HepG2 (cell line): ENCODE results near the gene CCDC57. TPM values are rescaled to one million over a fixed set of nuclear protein-coding genes. Genes with fewer than 3 reads are reported as not detected.

Source experiments
- ATAC-seq: fragments of 200-7000 bp; cut with Tn5 transposase; 3 replicates; pipeline ENCODE4 v1.9.1; 2020; ENCODE audit warnings: mild to moderate bottlenecking, moderate library complexity
- BruUV-seq: library from RNA; stranded (reverse); fragments of 400-500 nt; replicated peaks from 2 replicates; lab custom pipeline; 2021; lab: Mats Ljungman, UMichigan
- CTCF ChIA-PET: fragments of 300-600 bp; formaldehyde crosslinking; extraction: SDS; loops from one replicate; lab custom pipeline; 2021; ENCODE audit warnings: low total read pairs, inconsistent platforms, low intra/inter-chr PET ratio; lab: Yijun Ruan, JAX
- POLR2A ChIA-PET: fragments of 350-600 bp; sonication (Branson Sonifier 250); formaldehyde crosslinking; loops from one replicate; lab custom pipeline; 2020; ENCODE audit warnings: antibody characterized with exemption, inconsistent platforms; lab: Yijun Ruan, JAX
- DNase-seq: peaks from one replicate; pipeline ENCODE4 v3.0.0-alpha.2; 2015; ENCODE audit warnings: low spot score
- FAIRE-seq: peaks from 3 replicates; lab custom pipeline; 2011; peaks lifted over from hg19 to GRCh38; lab: Jason Lieb, UNC
- H2AFZ ChIP-seq: one replicate; pipeline ENCODE4 v1.6.1; 2011; ENCODE audit warnings: low read length, inconsistent platforms
- H3K27ac ChIP-seq: fragments of 300-600 bp; 3 replicates; pipeline ENCODE4 v1.8.0; 2011; ENCODE audit warnings: mixed run types, mild to moderate bottlenecking, mixed read lengths, low read length, inconsistent platforms; ENCODE audit not compliant: insufficient read depth; ENCODE audit errors: extremely low read length
- H3K27me3 ChIP-seq, 2 experiments: fragments of 200-600 bp in 1 of 2; 2 replicates in 1 of 2; 3 replicates in 1 of 2; pipeline versions ENCODE4 v1.6.0 to v1.8.0; 2011; ENCODE audit warnings: low read length in 2 of 2, mild to moderate bottlenecking in 2 of 2, moderate library complexity in 2 of 2, inconsistent platforms in 1 of 2; ENCODE audit not compliant: insufficient read depth in 2 of 2, control insufficient read depth in 1 of 2
- H3K36me3 ChIP-seq, 2 experiments: fragments of 200-600 bp in 1 of 2; replicated peaks in 1 of 2; 2 replicates in 1 of 2; 3 replicates in 1 of 2; pipeline versions ENCODE4 v1.5.1 to v1.8.0; 2011; ENCODE audit warnings: low read length in 2 of 2, inconsistent platforms in 1 of 2; ENCODE audit not compliant: insufficient read depth in 2 of 2, control insufficient read depth in 1 of 2
- H3K4me1 ChIP-seq: 2 replicates; pipeline ENCODE4 v1.5.1; 2012; ENCODE audit warnings: low read length, inconsistent platforms; ENCODE audit not compliant: insufficient read depth
- H3K4me2 ChIP-seq: 2 replicates; pipeline ENCODE4 v1.6.0; 2011; ENCODE audit warnings: low read depth, low read length, inconsistent platforms
- H3K4me3 ChIP-seq, 3 experiments: fragments of 200-600 bp in 1 of 3; sonication (generic), shearing (Covaris generic) in 1 of 3; replicated peaks in 1 of 3; 2 replicates each; pipeline ENCODE4 v1.5.1; 2011 to 2016; ENCODE audit warnings: low read length in 3 of 3, inconsistent platforms in 2 of 3, low read depth in 2 of 3, mild to moderate bottlenecking in 2 of 3, control low read depth in 1 of 3, mixed read lengths in 1 of 3; ENCODE audit not compliant: insufficient read depth in 1 of 3
- H3K79me2 ChIP-seq: one replicate; pipeline ENCODE4 v1.6.1; 2011; ENCODE audit warnings: low read length, inconsistent platforms; ENCODE audit not compliant: insufficient read depth
- H3K9ac ChIP-seq: 2 replicates; pipeline ENCODE4 v1.6.0; 2011; ENCODE audit warnings: mild to moderate bottlenecking, low read depth, low read length, inconsistent platforms; ENCODE audit not compliant: insufficient read depth
- H3K9me3 ChIP-seq: 2 replicates; pipeline ENCODE4 v1.5.1; 2012; ENCODE audit warnings: mild to moderate bottlenecking, low read length
- H4K20me1 ChIP-seq: 2 replicates; pipeline ENCODE4 v1.6.0; 2011; ENCODE audit warnings: inconsistent platforms, mild to moderate bottlenecking, low read length, moderate library complexity; ENCODE audit not compliant: insufficient read depth
- ATF1 ChIP-seq: IDR thresholded peaks from 2 replicates; pipeline ENCODE4 v1.6.1; 2016; ENCODE audit warnings: mild to moderate bottlenecking, control low read depth
- BCLAF1 ChIP-seq: fragments of 450-650 bp; IDR thresholded peaks from 2 replicates; pipeline ENCODE4 v1.6.1; 2017; ENCODE audit warnings: mild to moderate bottlenecking
- ETS1 ChIP-seq: sonication (generic); formaldehyde crosslinking; IDR thresholded peaks from 2 replicates; pipeline ENCODE4 v1.4.0; 2020; ENCODE audit warnings: missing genetic modification reagents
- FOSL1 ChIP-seq: sonication (generic); formaldehyde crosslinking; IDR thresholded peaks from 2 replicates; pipeline ENCODE4 v1.9.0; 2021; ENCODE audit warnings: missing genetic modification reagents, borderline replicate concordance
- GATAD2A ChIP-seq: IDR thresholded peaks from 2 replicates; pipeline ENCODE4 v1.6.1; 2016
- KLF13 ChIP-seq: sonication (generic); formaldehyde crosslinking; IDR thresholded peaks from 2 replicates; pipeline ENCODE4 v1.4.0; 2020; ENCODE audit warnings: mild to moderate bottlenecking, missing genetic modification reagents
- KMT2B ChIP-seq: IDR thresholded peaks from 2 replicates; pipeline ENCODE4 v1.6.1; 2016; ENCODE audit warnings: missing genetic modification reagents, missing compliant biosample characterization
- MTA3 ChIP-seq: sonication (generic); formaldehyde crosslinking; IDR thresholded peaks from 2 replicates; pipeline ENCODE4 v1.4.0; 2020; ENCODE audit warnings: missing genetic modification reagents
- MYPOP ChIP-seq: sonication (generic); formaldehyde crosslinking; IDR thresholded peaks from 2 replicates; pipeline ENCODE4 v1.8.1; 2023; ENCODE audit warnings: mild to moderate bottlenecking, moderate library complexity, missing genetic modification reagents
- TBX3 ChIP-seq: fragments of 450-650 bp; IDR thresholded peaks from 2 replicates; pipeline ENCODE4 v1.6.1; 2017; ENCODE audit warnings: antibody characterized with exemption, mild to moderate bottlenecking, inconsistent platforms, borderline replicate concordance
- ZBTB38 ChIP-seq: sonication (generic); formaldehyde crosslinking; IDR thresholded peaks from 2 replicates; pipeline ENCODE4 v1.5.1; 2020; ENCODE audit warnings: mild to moderate bottlenecking, missing genetic modification reagents
- ZNF414 ChIP-seq: sonication (generic); formaldehyde crosslinking; IDR thresholded peaks from 2 replicates; pipeline ENCODE4 v1.5.0; 2020; ENCODE audit warnings: missing genetic modification reagents
- ZNF775 ChIP-seq: sonication (generic); formaldehyde crosslinking; IDR thresholded peaks from 2 replicates; pipeline ENCODE4 v1.4.0; 2020; ENCODE audit warnings: missing genetic modification reagents, mild to moderate bottlenecking, moderate library complexity, borderline replicate concordance
- WGBS: methylation state at CpG from one replicate; pipeline ENCODE4 v1.1.6; 2017; ENCODE audit warnings: low lambda C conversion rate; 5-methylcytosine and 5-hydroxymethylcytosine counted together
- in situ Hi-C: cut with HindIII; loops from 2 replicates; pipeline ENCODE4 v1.10.0; 2017; ENCODE audit warnings: low pct_unique_long_range_greater_than_20kb; ENCODE audit not compliant: extremely low pct_ligation_motif_present
- intact Hi-C: fragments of 100-400 bp; cut with micrococcal nuclease; formaldehyde crosslinking; loops from one replicate; pipeline ENCODE4 v1.10.0; 2022; ENCODE audit not compliant: unreplicated experiment
- polyA plus RNA-seq, 8 experiments: library from polyadenylated mRNA; depleted of rRNA in 3 of 8; stranded (reverse) in 7 of 8; unstranded in 1 of 8; fragments of >200 nt; fragmentation: Illumina TruSeq in 4 of 8; extraction: Trizol in 4 of 8; gene quantifications; 2 replicates each; pipeline versions ENCODE4 v1.2.1 to v1.2.3, GENCODE V29; 2011 to 2016; ENCODE audit warnings: low read depth in 4 of 8, missing spikeins in 1 of 8, mixed read lengths in 1 of 8; ENCODE audit not compliant: insufficient read depth in 1 of 8
- total RNA-seq, 5 experiments: library from RNA; depleted of rRNA; stranded (reverse); fragments of >200 nt; fragmentation: Illumina TruSeq; extraction: Trizol; gene quantifications; 2 replicates each; pipeline ENCODE4 v1.2.3, GENCODE V29; 2016; ENCODE audit warnings: low read depth in 1 of 5

Gene CCDC57
- total and polyA plus RNA-seq, 2 of the 13 experiments (the other 11 are each of a cell fraction or from before 2014, with no cell fraction given) = 59.3 to 59.9 TPM

GRCh38 chr17:82124101-82124500 is 88.5 kb downstream of the CCDC57 start:
- Histone ChIP-seq H3K36me3 (peaks cover 0 to 1% of the 10 kb centered on the region in 2 experiments; a peak in 3 of 5 replicates), H3K9ac (no peak overlapping the region), H3K27me3 (no peaks in the 10 kb centered on the region), H3K4me3 (no peak overlapping the region), H3K27ac (no peak overlapping the region), H3K4me1 (peaks cover 17% of the 10 kb centered on the region), H4K20me1 (no peaks in the 10 kb centered on the region), H2AFZ (no peak overlapping the region), H3K79me2 (no peaks in the 10 kb centered on the region), H3K9me3 (no peaks in the 10 kb centered on the region), H3K4me2 (no peak overlapping the region)
- DNase-seq (no peak), ATAC-seq (no peak), FAIRE-seq (no peak)
- CTCF ChIA-PET = no interaction called here
- in situ Hi-C loops (no loop called here), intact Hi-C loops (no loop called here)
- BruUV-seq = no TSS peak
- WGBS = 89% methylated on average over 4 of the region's 4 CpGs
- TF ChIP-seq MYPOP (no peak), ZBTB38 (CRISPR knock-in tag) (no peak), TBX3 (no peak), BCLAF1 (no peak), ZNF775 (CRISPR knock-in tag) (no peak), MTA3 (no peak), ATF1 (no peak), ZNF414 (CRISPR knock-in tag) (no peak), GATAD2A (CRISPR knock-in tag) (no peak), FOSL1 (no peak), KLF13 (CRISPR knock-in tag) (no peak), KMT2B (CRISPR knock-in tag) (no peak), ETS1 (CRISPR knock-in tag) (no peak)
- POLR2A ChIA-PET = interaction anchor here (1.3 kb wide), 1 partner anchor 18 kb away, joined by 6 read pairs; no protein-coding TSS in a partner anchor
